PC-9 (cell line): ENCODE measurements around the gene THADA. TPM values are rescaled to one million over a fixed set of nuclear protein-coding genes. Genes with fewer than 3 reads are reported as not detected.
"Not testable (repeated sequence)": the region's sequence is repeated elsewhere in the genome, so short reads cannot be mapped to it uniquely, and the experiment has no call there.

Experiments
- BruUV-seq: library from RNA; stranded (reverse); fragments of 400-500 nt; replicated peaks from 2 replicates; lab custom pipeline; 2021; lab: Mats Ljungman, UMichigan
- CTCF ChIA-PET: fragments of 300-600 bp; sonication (Branson Sonifier 250); formaldehyde crosslinking; loops from one replicate; lab custom pipeline; 2022; ENCODE audit warnings: antibody characterized with exemption; lab: Charles Lee
- POLR2A ChIA-PET: fragments of 300-600 bp; sonication (Branson Sonifier 250); formaldehyde crosslinking; loops from one replicate; lab custom pipeline; 2022; ENCODE audit warnings: antibody characterized with exemption; ENCODE audit not compliant: unreplicated experiment; lab: Charles Lee
- DNase-seq, 2 experiments: peaks; one replicate each; pipeline versions ENCODE4 v3.0.0 to v3.0.0-alpha.2; 2015 to 2022; ENCODE audit warnings: mixed read lengths in 1 of 2
- H2AFZ ChIP-seq: fragments of 200-600 bp; sonication (generic); 2 replicates; pipeline ENCODE4 v1.8.1; 2017; ENCODE audit warnings: antibody characterized with exemption
- H3F3A ChIP-seq: fragments of 200-600 bp; sonication (generic); 2 replicates; pipeline ENCODE4 v1.8.1; 2017; ENCODE audit warnings: antibody characterized with exemption, mild to moderate bottlenecking, low read depth; ENCODE audit not compliant: insufficient read depth
- H3K27ac ChIP-seq: fragments of 200-600 bp; sonication (generic); 2 replicates; pipeline ENCODE4 v1.6.1; 2016; ENCODE audit warnings: mixed run types
- H3K27me3 ChIP-seq: fragments of 200-600 bp; sonication (generic); 2 replicates; pipeline ENCODE4 v1.6.1; 2016; ENCODE audit warnings: low read depth, mixed run types; ENCODE audit not compliant: insufficient read depth
- H3K36me3 ChIP-seq: fragments of 200-600 bp; sonication (generic); 2 replicates; pipeline ENCODE4 v1.6.1; 2016; ENCODE audit warnings: low read depth, mixed run types
- H3K4me1 ChIP-seq: fragments of 200-600 bp; sonication (generic); replicated peaks from 2 replicates; pipeline ENCODE4 v1.6.1; 2016; ENCODE audit warnings: mixed run types; ENCODE audit not compliant: insufficient read depth
- H3K4me2 ChIP-seq: fragments of 200-600 bp; sonication (generic); 2 replicates; pipeline ENCODE4 v1.6.1; 2017; ENCODE audit warnings: mixed run types
- H3K4me3 ChIP-seq: fragments of 200-600 bp; sonication (generic); 2 replicates; pipeline ENCODE4 v1.6.1; 2016; ENCODE audit warnings: mixed run types
- H3K79me2 ChIP-seq: fragments of 200-600 bp; sonication (generic); 2 replicates; pipeline ENCODE4 v1.6.1; 2017; ENCODE audit warnings: low read depth, mixed run types
- H3K9me2 ChIP-seq: fragments of 200-600 bp; sonication (generic); 2 replicates; pipeline ENCODE4 v1.8.1; 2017; ENCODE audit warnings: mild to moderate bottlenecking; ENCODE audit not compliant: insufficient read depth
- H3K9me3 ChIP-seq: fragments of 200-600 bp; sonication (generic); 2 replicates; pipeline ENCODE4 v1.8.1; 2016; ENCODE audit warnings: low read depth; ENCODE audit not compliant: insufficient read depth
- H4K20me1 ChIP-seq: fragments of 200-600 bp; sonication (generic); 2 replicates; pipeline ENCODE4 v1.8.1; 2017; ENCODE audit not compliant: insufficient read depth
- CTCF ChIP-seq: fragments of 200-600 bp; sonication (generic); conservative IDR thresholded peaks from 2 replicates; pipeline ENCODE4 v1.6.1; 2017; ENCODE audit warnings: mixed run types, antibody characterized with exemption, mild to moderate bottlenecking, moderate library complexity
- EZH2 ChIP-seq: fragments of 200-600 bp; sonication (generic); IDR thresholded peaks from 2 replicates; pipeline ENCODE4 v1.8.0; 2017; ENCODE audit warnings: antibody characterized with exemption, low read depth
- intact Hi-C: fragments of 100-400 bp; cut with micrococcal nuclease; formaldehyde crosslinking; loops from one replicate; pipeline ENCODE4 v1.10.0; 2022; ENCODE audit not compliant: unreplicated experiment
- total RNA-seq: library from RNA; stranded (reverse); gene quantifications from 2 replicates; pipeline ENCODE4 v1.2.3, GENCODE V29; 2021

The THADA gene
- total RNA-seq, 1 experiment from 2014 or later = 28.1 TPM

GRCh38 chr2:43551990-43552389, 43.8 kb downstream of the THADA start:
- TF ChIP-seq EZH2 = no peak
- TF ChIP-seq CTCF = no peak
- Histone ChIP-seq H3K4me2 (no peak overlapping the region), H3K4me3 (no peak overlapping the region), H3K9me3 (peaks cover 16% of the 10 kb centered on the region), H2AFZ (no peak overlapping the region), H3K4me1 (no peaks in the 10 kb centered on the region), H3K27ac (no peak overlapping the region), H4K20me1 (no peaks in the 10 kb centered on the region), H3F3A (no peaks in the 10 kb centered on the region), H3K36me3 (peaks cover 57% of the 10 kb centered on the region), H3K27me3 (no peaks in the 10 kb centered on the region), H3K79me2 (no peaks in the 10 kb centered on the region), H3K9me2 (no peaks in the 10 kb centered on the region; the same call in 1 of the 2 replicates)
- BruUV-seq = no TSS peak
- intact Hi-C loops = no loop called here
- POLR2A ChIA-PET = no interaction called here
- CTCF ChIA-PET = interaction anchor here (0.6 kb wide), 1 partner anchor 25 kb away, joined by 8 read pairs; no protein-coding TSS in a partner anchor
- no peak for DNase-seq

- H3K4me1 ChIP-seq, H3K27ac ChIP-seq, H2AFZ ChIP-seq, H3K4me2 ChIP-seq, H4K20me1 ChIP-seq, H3K27me3 ChIP-seq, H3K4me3 ChIP-seq, BruUV-seq, H3F3A ChIP-seq, H3K79me2 ChIP-seq, H3K9me2 ChIP-seq, POLR2A ChIA-PET, DNase-seq, CTCF ChIA-PET: not testable (repeated sequence)
- intact Hi-C loops = loop anchor here (10.0 kb wide), 1 partner anchor 414 kb away; no protein-coding TSS in a partner anchor
- H3K9me3 ChIP-seq = peaks cover 36% of the 10 kb centered on the region
- peaks cover 36% of the 10 kb centered on the region for H3K36me3 ChIP-seq
Observed at GRCh38 chr2:43548381-43548780, 47.5 kb downstream of the THADA start.

- peak in 1 of 2 experiments; percentile 56 for DNase-seq
- BruUV-seq = no TSS peak
- Histone ChIP-seq H3K27ac (no peak overlapping the region), H3K79me2 (no peaks in the 10 kb centered on the region), H3K27me3 (no peaks in the 10 kb centered on the region), H3F3A (peaks cover 3% of the 10 kb centered on the region), H3K36me3 (peaks cover 11% of the 10 kb centered on the region; the same call in 1 of the 2 replicates), H3K4me2 (no peak overlapping the region), H3K9me2 (no peaks in the 10 kb centered on the region), H4K20me1 (no peaks in the 10 kb centered on the region), H3K4me1 (no peaks in the 10 kb centered on the region), H3K9me3 (peaks cover 24% of the 10 kb centered on the region), H2AFZ (no peak overlapping the region), H3K4me3 (no peak overlapping the region)
- ChIA-PET CTCF (interaction anchor here (0.5 to 1.0 kb wide), 5 partner anchors 19 to 1049 kb away, joined by 3 to 7 read pairs (median 4); partner anchors contain the start of gene KCNG3), POLR2A (no interaction called here)
- intact Hi-C loops = loop anchor here (1.0 to 10.0 kb wide), 3 partner anchors 408 to 715 kb away; no protein-coding TSS in a partner anchor
- TF ChIP-seq EZH2 (no peak), CTCF (peak; percentile 91)
Observed at GRCh38 chr2:43542285-43542933, 53.4 kb downstream of the THADA start.
